DOHH2 (cell line): Measurements from ENCODE around the gene PAXX.

Experiments used
- H3F3A ChIP-seq: fragments of 200-600 bp; sonication (generic), shearing (Covaris generic); 2 replicates; pipeline ENCODE4 v1.6.0; 2016; ENCODE audit warnings: antibody characterized with exemption, mild to moderate bottlenecking; ENCODE audit not compliant: control insufficient read depth, insufficient read depth
- H3K27ac ChIP-seq: fragments of 200-600 bp; sonication (generic); 2 replicates; pipeline ENCODE4 v1.5.1; 2014; ENCODE audit warnings: low read depth, mild to moderate bottlenecking, low read length, moderate library complexity
- H3K27me3 ChIP-seq: fragments of 200-600 bp; sonication (generic); 2 replicates; pipeline ENCODE4 v1.6.1; 2014; ENCODE audit warnings: mild to moderate bottlenecking, low read length, mixed read lengths; ENCODE audit not compliant: control insufficient read depth
- H3K36me3 ChIP-seq: fragments of 200-600 bp; sonication (generic); 2 replicates; pipeline ENCODE4 v1.6.1; 2014; ENCODE audit warnings: mild to moderate bottlenecking, low read length, moderate library complexity, mixed read lengths; ENCODE audit not compliant: control insufficient read depth
- H3K4me1 ChIP-seq: fragments of 200-600 bp; sonication (generic); 2 replicates; pipeline ENCODE4 v1.6.1; 2014; ENCODE audit warnings: mild to moderate bottlenecking, low read length, mixed read lengths; ENCODE audit not compliant: control insufficient read depth
- H3K4me2 ChIP-seq: fragments of 200-600 bp; sonication (generic); 2 replicates; pipeline ENCODE4 v1.6.0; 2014; ENCODE audit warnings: mild to moderate bottlenecking, low read length, moderate library complexity
- H3K4me3 ChIP-seq: fragments of 200-600 bp; sonication (generic); 2 replicates; pipeline ENCODE4 v1.5.1; 2014; ENCODE audit warnings: mild to moderate bottlenecking, low read length, mixed read lengths
- H3K79me2 ChIP-seq: fragments of 200-600 bp; sonication (generic); 2 replicates; pipeline ENCODE4 v1.6.1; 2014; ENCODE audit warnings: mild to moderate bottlenecking, low read length, mixed read lengths; ENCODE audit not compliant: control insufficient read depth
- H3K9me2 ChIP-seq: fragments of 200-600 bp; sonication (generic); replicated peaks from 2 replicates; pipeline ENCODE4 v1.6.1; 2014; ENCODE audit warnings: mild to moderate bottlenecking, low read length, mixed read lengths; ENCODE audit not compliant: control insufficient read depth
- H3K9me3 ChIP-seq: fragments of 200-600 bp; sonication (generic); 2 replicates; pipeline ENCODE4 v1.6.1; 2014; ENCODE audit warnings: antibody characterized with exemption, low read length, mixed read lengths; ENCODE audit not compliant: control insufficient read depth, insufficient read depth
- H4K20me1 ChIP-seq: fragments of 200-600 bp; sonication (generic); 2 replicates; pipeline ENCODE4 v1.6.0; 2014; ENCODE audit warnings: low read depth, mild to moderate bottlenecking, antibody characterized with exemption, low read length, moderate library complexity; ENCODE audit not compliant: control insufficient read depth, insufficient read depth
- EZH2phosphoT487 ChIP-seq: fragments of 200-600 bp; sonication (generic); IDR thresholded peaks from 2 replicates; pipeline ENCODE4 v1.6.1; 2017; ENCODE audit warnings: borderline replicate concordance, mild to moderate bottlenecking, antibody characterized with exemption, low read length, moderate library complexity, mixed read lengths
- TF ChIP-seq, protein P1 (sequence below): fragments of 200-600 bp; sonication (generic); IDR thresholded peaks from one replicate; pipeline ENCODE4 v1.5.1; 2014; ENCODE audit warnings: antibody characterized with exemption, mild to moderate bottlenecking, low read depth, low read length; ENCODE audit not compliant: poor library complexity, severe bottlenecking

PAXX gene

DNA sequence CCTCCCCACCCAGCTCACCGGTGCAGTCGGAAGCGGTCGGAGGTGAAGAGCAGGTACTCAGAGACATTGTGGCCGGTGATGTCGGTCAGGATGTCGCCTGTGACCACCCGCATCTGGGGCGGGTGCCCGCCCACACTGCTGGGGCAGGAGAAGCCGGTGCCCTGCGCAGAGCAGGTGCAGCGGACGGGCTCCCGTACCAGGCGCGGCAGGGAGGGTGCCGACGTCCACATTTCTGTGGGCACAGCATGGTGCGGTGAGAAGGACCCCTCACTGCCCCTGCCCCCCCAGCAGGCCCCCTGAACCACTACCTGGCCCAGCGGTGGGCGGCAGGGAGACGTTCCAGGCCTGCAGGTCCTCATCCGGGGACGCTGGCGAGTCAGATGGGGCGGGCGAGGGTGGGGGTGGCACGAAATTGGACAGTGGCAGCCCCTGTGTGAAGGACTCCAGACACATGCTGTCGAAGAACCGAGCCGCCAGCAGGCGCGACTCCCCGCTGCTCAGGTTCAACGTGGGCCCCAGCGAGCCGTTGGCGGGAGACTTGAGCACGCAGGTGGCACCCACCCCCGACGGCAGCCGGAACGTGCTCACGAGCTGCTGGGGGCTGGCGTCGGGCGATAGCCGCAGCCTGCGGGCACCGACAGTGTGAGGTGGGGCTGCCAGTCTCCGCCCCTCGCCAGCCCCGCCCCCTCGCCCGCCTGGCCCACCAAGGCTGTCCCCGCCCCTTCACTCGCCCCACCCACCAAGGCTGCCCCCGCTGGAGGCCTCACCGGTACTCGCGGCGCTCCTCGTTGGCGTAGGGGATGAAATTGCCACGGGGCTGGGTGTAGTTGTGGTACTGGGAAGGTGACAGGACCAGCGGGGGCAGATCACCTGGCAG lies 20.7 kb downstream of the PAXX start:
- TF ChIP-seq, protein P1, sequence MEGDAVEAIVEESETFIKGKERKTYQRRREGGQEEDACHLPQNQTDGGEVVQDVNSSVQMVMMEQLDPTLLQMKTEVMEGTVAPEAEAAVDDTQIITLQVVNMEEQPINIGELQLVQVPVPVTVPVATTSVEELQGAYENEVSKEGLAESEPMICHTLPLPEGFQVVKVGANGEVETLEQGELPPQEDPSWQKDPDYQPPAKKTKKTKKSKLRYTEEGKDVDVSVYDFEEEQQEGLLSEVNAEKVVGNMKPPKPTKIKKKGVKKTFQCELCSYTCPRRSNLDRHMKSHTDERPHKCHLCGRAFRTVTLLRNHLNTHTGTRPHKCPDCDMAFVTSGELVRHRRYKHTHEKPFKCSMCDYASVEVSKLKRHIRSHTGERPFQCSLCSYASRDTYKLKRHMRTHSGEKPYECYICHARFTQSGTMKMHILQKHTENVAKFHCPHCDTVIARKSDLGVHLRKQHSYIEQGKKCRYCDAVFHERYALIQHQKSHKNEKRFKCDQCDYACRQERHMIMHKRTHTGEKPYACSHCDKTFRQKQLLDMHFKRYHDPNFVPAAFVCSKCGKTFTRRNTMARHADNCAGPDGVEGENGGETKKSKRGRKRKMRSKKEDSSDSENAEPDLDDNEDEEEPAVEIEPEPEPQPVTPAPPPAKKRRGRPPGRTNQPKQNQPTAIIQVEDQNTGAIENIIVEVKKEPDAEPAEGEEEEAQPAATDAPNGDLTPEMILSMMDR = no peak
- TF ChIP-seq EZH2phosphoT487 = no peak
- Histone ChIP-seq H3K4me2 (no peak overlapping the region), H3K9me2 (no peaks in the 10 kb centered on the region), H3K4me1 (peaks cover 4% of the 10 kb centered on the region; the same call in 1 of the 2 replicates), H3K4me3 (no peak overlapping the region), H3K79me2 (no peaks in the 10 kb centered on the region), H3K27ac (no peak overlapping the region), H3K27me3 (no peaks in the 10 kb centered on the region), H3K9me3 (no peaks in the 10 kb centered on the region), H3K36me3 (no peaks in the 10 kb centered on the region), H3F3A (no peaks in the 10 kb centered on the region), H4K20me1 (no peaks in the 10 kb centered on the region)

DNA sequence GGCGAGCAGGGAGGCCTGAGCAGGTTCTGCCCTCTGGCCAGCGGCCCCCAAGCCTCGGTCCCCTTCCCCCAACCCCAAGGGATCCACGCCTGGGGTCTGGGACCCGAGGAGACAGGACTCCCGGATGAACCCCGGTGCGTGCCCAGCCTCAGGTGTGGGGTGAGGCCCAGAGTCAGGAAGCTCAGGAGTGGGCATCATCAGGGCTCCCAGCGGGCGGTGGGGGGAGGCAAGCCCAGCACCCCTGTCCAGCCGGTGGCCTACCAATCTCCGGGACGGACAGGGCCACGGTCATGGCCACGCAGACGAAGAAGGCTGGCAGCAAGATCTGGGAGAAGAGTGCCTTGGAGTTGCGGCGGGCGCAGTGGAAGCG lies 21.3 kb downstream of the PAXX start:
- Histone ChIP-seq H3K79me2 (no peaks in the 10 kb centered on the region), H3K27ac (no peak overlapping the region), H3K27me3 (no peaks in the 10 kb centered on the region), H3K4me2 (no peak overlapping the region), H3K9me3 (no peaks in the 10 kb centered on the region), H3K9me2 (no peaks in the 10 kb centered on the region), H3F3A (no peaks in the 10 kb centered on the region), H3K4me3 (no peak overlapping the region), H3K4me1 (peaks cover 4% of the 10 kb centered on the region; the same call in 1 of the 2 replicates), H4K20me1 (no peaks in the 10 kb centered on the region), H3K36me3 (no peaks in the 10 kb centered on the region)
- TF ChIP-seq, protein P1 = no peak
- no peak for TF ChIP-seq EZH2phosphoT487

DNA sequence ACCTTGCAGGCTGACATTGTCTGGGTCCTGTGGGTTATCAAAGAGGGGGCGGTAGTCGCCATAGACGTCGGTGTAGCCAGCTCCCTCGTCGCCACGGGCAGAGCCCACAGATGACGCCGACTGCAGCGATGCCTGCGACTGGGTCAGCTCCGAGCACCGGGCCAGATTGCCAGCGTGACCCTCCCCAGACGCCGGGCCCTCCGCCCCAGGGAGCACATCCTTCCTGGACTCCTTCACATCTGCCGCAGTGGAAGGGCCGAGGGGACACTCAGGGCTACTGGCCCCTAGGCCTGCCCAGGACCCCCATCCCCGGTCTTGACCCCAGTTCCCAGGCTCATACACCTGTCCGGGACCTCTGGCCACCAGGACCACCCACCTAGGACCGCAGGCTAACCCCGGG lies 21.9 kb downstream of the PAXX start:
- Histone ChIP-seq H3K27me3 (no peaks in the 10 kb centered on the region), H3K9me3 (no peaks in the 10 kb centered on the region), H3F3A (no peaks in the 10 kb centered on the region), H3K4me1 (no peaks in the 10 kb centered on the region), H4K20me1 (no peaks in the 10 kb centered on the region), H3K27ac (no peak overlapping the region), H3K36me3 (no peaks in the 10 kb centered on the region), H3K4me3 (no peak overlapping the region), H3K9me2 (no peaks in the 10 kb centered on the region), H3K4me2 (no peak overlapping the region), H3K79me2 (no peaks in the 10 kb centered on the region)
- no peak for TF ChIP-seq EZH2phosphoT487
- TF ChIP-seq, protein P1 = no peak
